SU-DHL-6 (cell line): ENCODE measurements around the gene DVL1.

Source experiments
- H2AFZ ChIP-seq: fragments of 200-600 bp; sonication (generic); 2 replicates; pipeline ENCODE4 v1.6.1; 2014; ENCODE audit warnings: low read depth, mild to moderate bottlenecking, moderate library complexity, mixed read lengths, antibody characterized with exemption, low read length; ENCODE audit not compliant: severe bottlenecking
- H3F3A ChIP-seq: fragments of 200-600 bp; shearing (Covaris generic); 2 replicates; pipeline ENCODE4 v1.6.0; 2016; ENCODE audit warnings: antibody characterized with exemption, mild to moderate bottlenecking; ENCODE audit not compliant: insufficient read depth
- H3K27ac ChIP-seq: fragments of 200-600 bp; sonication (generic); 2 replicates; pipeline ENCODE4 v1.5.1; 2016; ENCODE audit warnings: low read depth, mild to moderate bottlenecking, low read length, moderate library complexity, mixed read lengths
- H3K27me3 ChIP-seq: fragments of 200-600 bp; sonication (generic), shearing (Covaris generic); 2 replicates; pipeline ENCODE4 v1.6.0; 2014; ENCODE audit warnings: mild to moderate bottlenecking, low read length
- H3K36me3 ChIP-seq: fragments of 200-600 bp; sonication (generic); 2 replicates; pipeline ENCODE4 v1.6.1; 2014; ENCODE audit warnings: mild to moderate bottlenecking, low read length, mixed read lengths
- H3K4me2 ChIP-seq: fragments of 300-600, 200-600 bp; shearing (Covaris generic), sonication (generic); 2 replicates; pipeline ENCODE4 v1.6.0; 2014; ENCODE audit warnings: low read length, low read depth, mild to moderate bottlenecking; ENCODE audit not compliant: poor library complexity, severe bottlenecking
- H3K4me3 ChIP-seq: fragments of 200-600 bp; sonication (generic); 2 replicates; pipeline ENCODE4 v1.5.1; 2014; ENCODE audit warnings: antibody characterized with exemption, low read length, mild to moderate bottlenecking, mixed read lengths; ENCODE audit not compliant: insufficient read depth, poor library complexity, severe bottlenecking
- H3K79me2 ChIP-seq: fragments of 200-600 bp; sonication (generic); 2 replicates; pipeline ENCODE4 v1.6.1; 2014; ENCODE audit warnings: mild to moderate bottlenecking, low read length, moderate library complexity; ENCODE audit not compliant: insufficient read depth
- H3K9ac ChIP-seq: fragments of 200-600 bp; sonication (generic); 2 replicates; pipeline ENCODE4 v1.7.0; 2014; ENCODE audit warnings: mild to moderate bottlenecking, low read length
- H3K9me2 ChIP-seq: fragments of 200-600 bp; sonication (generic); replicated peaks from 2 replicates; pipeline ENCODE4 v1.6.1; 2014; ENCODE audit warnings: low read length; ENCODE audit not compliant: insufficient read depth
- H3K9me3 ChIP-seq: fragments of 200-600 bp; sonication (generic); 2 replicates; pipeline ENCODE4 v1.6.1; 2014; ENCODE audit warnings: low read length, mixed read lengths; ENCODE audit not compliant: insufficient read depth
- H4K20me1 ChIP-seq: fragments of 200-600 bp; sonication (generic); 2 replicates; pipeline ENCODE4 v1.6.1; 2014; ENCODE audit warnings: low read depth, mild to moderate bottlenecking, antibody characterized with exemption, low read length, moderate library complexity, mixed read lengths
- CTCF ChIP-seq: fragments of 200-600 bp; sonication (generic); IDR thresholded peaks from one replicate; pipeline ENCODE4 v1.5.1; 2017; ENCODE audit warnings: antibody characterized with exemption, mild to moderate bottlenecking, low read length, moderate library complexity; ENCODE audit not compliant: insufficient read depth, poor library complexity, severe bottlenecking
- EZH2phosphoT487 ChIP-seq: fragments of 200-600 bp; sonication (generic), shearing (Covaris generic); conservative IDR thresholded peaks from 2 replicates; pipeline ENCODE4 v1.6.1; 2018; ENCODE audit warnings: mild to moderate bottlenecking, antibody characterized with exemption, low read length, moderate library complexity, mixed read lengths

Gene DVL1

GRCh38 chr1:1345860-1346500 is 3.2 kb downstream of the DVL1 start:
- Histone ChIP-seq H4K20me1 (no peaks in the 10 kb centered on the region), H3K9ac (no peak overlapping the region), H3K27ac (no peak overlapping the region), H3K4me2 (no peak overlapping the region), H3K36me3 (no peaks in the 10 kb centered on the region), H2AFZ (no peak overlapping the region), H3K27me3 (no peaks in the 10 kb centered on the region), H3K9me2 (no peaks in the 10 kb centered on the region), H3K4me3 (no peak overlapping the region), H3F3A (no peaks in the 10 kb centered on the region), H3K79me2 (peaks cover 6% of the 10 kb centered on the region; the same call in 1 of the 2 replicates), H3K9me3 (no peaks in the 10 kb centered on the region)
- no peak for TF ChIP-seq CTCF
- no peak for TF ChIP-seq EZH2phosphoT487

GRCh38 chr1:1345384-1345783 is 3.8 kb downstream of the DVL1 start:
- no peak overlapping the region for H3K27ac ChIP-seq
- TF ChIP-seq EZH2phosphoT487: no peak
- TF ChIP-seq CTCF: no peak

GRCh38 chr1:1344655-1345361 is 4.4 kb downstream of the DVL1 start:
- no peak overlapping the region for H3K9ac ChIP-seq

More at GRCh38 chr1:1345384-1345783, 3.8 kb downstream of the DVL1 start:
- H3K9ac ChIP-seq: no peak overlapping the region
- no peak overlapping the region for H3K4me2 ChIP-seq
- no peaks in the 10 kb centered on the region for H3F3A ChIP-seq
- H3K4me3 ChIP-seq: no peak overlapping the region
- H4K20me1 ChIP-seq: no peaks in the 10 kb centered on the region
- no peaks in the 10 kb centered on the region for H3K9me2 ChIP-seq
- no peaks in the 10 kb centered on the region for H3K36me3 ChIP-seq
- H3K9me3 ChIP-seq: no peaks in the 10 kb centered on the region
- no peak overlapping the region for H2AFZ ChIP-seq
- H3K27me3 ChIP-seq: no peaks in the 10 kb centered on the region
- peaks cover 6% of the 10 kb centered on the region; the same call in 1 of the 2 replicates for H3K79me2 ChIP-seq

More at GRCh38 chr1:1344655-1345361, 4.4 kb downstream of the DVL1 start:
- no peak overlapping the region for H2AFZ ChIP-seq
- H3K27ac ChIP-seq: no peak overlapping the region
- H3K79me2 ChIP-seq: peaks cover 6% of the 10 kb centered on the region; the same call in 1 of the 2 replicates
- no peak overlapping the region for H3K4me3 ChIP-seq
- H4K20me1 ChIP-seq: no peaks in the 10 kb centered on the region
- no peaks in the 10 kb centered on the region for H3K9me2 ChIP-seq
- no peak overlapping the region for H3K4me2 ChIP-seq
- no peaks in the 10 kb centered on the region for H3F3A ChIP-seq
- no peaks in the 10 kb centered on the region for H3K9me3 ChIP-seq
- no peaks in the 10 kb centered on the region for H3K27me3 ChIP-seq
- no peaks in the 10 kb centered on the region for H3K36me3 ChIP-seq
- TF ChIP-seq CTCF (peak; percentile 35), EZH2phosphoT487 (no peak)
